Brain pericyte (primary cell): ENCODE data around the gene DYNLL1.
"Not testable (repeated sequence)": the region's sequence is repeated elsewhere in the genome, so short reads cannot be mapped to it uniquely, and the experiment has no call there.

Experiments
- DNase-seq: peaks from one replicate; pipeline ENCODE4 v3.0.0-alpha.2; 2012; ENCODE audit warnings: low read depth, low spot score

DYNLL1 gene

GRCh38 chr12:120515496-120515895 is 19.6 kb downstream of the DYNLL1 start:
- no peak for DNase-seq

- not testable (repeated sequence) for DNase-seq
Observed at GRCh38 chr12:120519324-120519723, 23.4 kb downstream of the DYNLL1 start.

- no peak for DNase-seq
Observed at GRCh38 chr12:120522568-120522967, 26.7 kb downstream of the DYNLL1 start.

- DNase-seq: peak; percentile 58
Observed at GRCh38 chr12:120528861-120529525, 33.1 kb downstream of the DYNLL1 start, which contains the start of gene COQ5. Gene COQ5, minus strand, starts transcription at chr12:120529158. Its CDS starts 17 bp downstream, at chr12:120529141.

GRCh38 chr12:120529641-120530417 is 33.9 kb downstream of the DYNLL1 start:
- no peak for DNase-seq

GRCh38 chr12:120530418-120530761 is 34.5 kb downstream of the DYNLL1 start:
- DNase-seq: not testable (repeated sequence)

GRCh38 chr12:120532701-120533238 is 36.9 kb downstream of the DYNLL1 start:
- DNase-seq: no peak

GRCh38 chr12:120534203-120534702 is 38.3 kb downstream of the DYNLL1 start, which contains the start of gene RNF10:
Gene RNF10, plus strand, starts transcription at chr12:120534356. Its CDS starts 456 bp downstream, at chr12:120534812.
- DNase-seq: no peak

- no peak for DNase-seq
Observed at GRCh38 chr12:120534703-120535655, 39.1 kb downstream of the DYNLL1 start.

GRCh38 chr12:120536064-120536791 is 40.3 kb downstream of the DYNLL1 start:
- DNase-seq: no peak

- DNase-seq: no peak
Observed at GRCh38 chr12:120537856-120538220, 41.9 kb downstream of the DYNLL1 start.

- DNase-seq: no peak
Observed at GRCh38 chr12:120538281-120539156, 42.6 kb downstream of the DYNLL1 start.

GRCh38 chr12:120539303-120539702 is 43.4 kb downstream of the DYNLL1 start:
- DNase-seq: no peak

GRCh38 chr12:120540445-120540844 is 44.5 kb downstream of the DYNLL1 start:
- DNase-seq: no peak

GRCh38 chr12:120542166-120542565 is 46.3 kb downstream of the DYNLL1 start:
- no peak for DNase-seq

- no peak for DNase-seq
Observed at GRCh38 chr12:120544691-120545090, 48.8 kb downstream of the DYNLL1 start.

GRCh38 chr12:120546050-120546386 is 50.1 kb downstream of the DYNLL1 start:
- no peak for DNase-seq
